WTC11 (cell line): Measurements from ENCODE around the gene ABR. TPM values are rescaled to one million over a fixed set of nuclear protein-coding genes. Genes with fewer than 3 reads are reported as not detected.

Experiments
- ATAC-seq: fragments of 200-7000 bp; cut with Tn5 transposase; 2 replicates; pipeline ENCODE4 v1.10.0; 2021; ENCODE audit warnings: mild to moderate bottlenecking, moderate library complexity
- CTCF ChIA-PET: fragments of 300-600 bp; sonication (Branson Sonifier 250); formaldehyde crosslinking; loops from one replicate; lab custom pipeline; 2021; ENCODE audit warnings: antibody characterized with exemption; lab: Charles Lee
- POLR2A ChIA-PET: fragments of 350-600 bp; sonication (Branson Sonifier 250); formaldehyde crosslinking; loops from one replicate; lab custom pipeline; 2021; ENCODE audit warnings: antibody characterized with exemption; lab: Charles Lee
- DNase-seq: peaks from one replicate; pipeline ENCODE4 v3.0.0; 2021; ENCODE audit warnings: low spot score
- H3K27ac Mint-ChIP-seq: 2 replicates; pipeline ENCODE4 v1.8.0; 2021; ENCODE audit warnings: mixed read lengths
- H3K27me3 Mint-ChIP-seq: 2 replicates; pipeline ENCODE4 v1.8.0; 2021; ENCODE audit warnings: low read depth, mild to moderate bottlenecking, moderate library complexity, mixed read lengths
- H3K36me3 Mint-ChIP-seq: 2 replicates; pipeline ENCODE4 v1.8.0; 2021; ENCODE audit warnings: mixed read lengths
- H3K4me1 Mint-ChIP-seq: 2 replicates; pipeline ENCODE4 v1.8.0; 2022; ENCODE audit warnings: mixed read lengths
- H3K4me3 Mint-ChIP-seq: 2 replicates; pipeline ENCODE4 v1.8.0; 2021; ENCODE audit warnings: mild to moderate bottlenecking, moderate library complexity, mixed read lengths
- H3K9me3 Mint-ChIP-seq: 2 replicates; pipeline ENCODE4 v1.8.0; 2021; ENCODE audit warnings: mixed read lengths
- ESRRA ChIP-seq: sonication (generic); formaldehyde crosslinking; IDR thresholded peaks from 2 replicates; pipeline ENCODE4 v1.8.1; 2022; ENCODE audit warnings: mild to moderate bottlenecking, missing genetic modification reagents, borderline replicate concordance
- ETV6 ChIP-seq: sonication (generic); formaldehyde crosslinking; IDR thresholded peaks from 2 replicates; pipeline ENCODE4 v1.8.1; 2022; ENCODE audit warnings: mild to moderate bottlenecking, missing genetic modification reagents
- FOXJ3 ChIP-seq: sonication (generic); formaldehyde crosslinking; IDR thresholded peaks from 2 replicates; pipeline ENCODE4 v1.9.0; 2021; ENCODE audit warnings: missing genetic modification reagents, mild to moderate bottlenecking, borderline replicate concordance
- GTF2I ChIP-seq: fragments of 250-450 bp; sonication (Bioruptor Pico); conservative IDR thresholded peaks from 2 replicates; pipeline ENCODE4 v1.4.0; 2021; ENCODE audit warnings: mild to moderate bottlenecking
- HMGA2 ChIP-seq: fragments of 250-450 bp; sonication (Bioruptor Pico); IDR thresholded peaks from 2 replicates; pipeline ENCODE4 v1.4.0; 2021; ENCODE audit warnings: mild to moderate bottlenecking, moderate library complexity
- KAT7 ChIP-seq: sonication (generic); formaldehyde crosslinking; IDR thresholded peaks from 2 replicates; pipeline ENCODE4 v1.8.1; 2023; ENCODE audit warnings: missing genetic modification reagents, mild to moderate bottlenecking, borderline replicate concordance
- NFATC4 ChIP-seq: fragments of 250-450 bp; sonication (Bioruptor Pico); IDR thresholded peaks from 2 replicates; pipeline ENCODE4 v1.9.0; 2021; ENCODE audit warnings: mild to moderate bottlenecking
- NFYB ChIP-seq: sonication (generic); formaldehyde crosslinking; conservative IDR thresholded peaks from 2 replicates; pipeline ENCODE4 v1.8.0; 2022; ENCODE audit warnings: low read depth, missing genetic modification reagents
- NR3C1 ChIP-seq: sonication (generic); formaldehyde crosslinking; conservative IDR thresholded peaks from 2 replicates; pipeline ENCODE4 v1.8.1; 2023; ENCODE audit warnings: low read depth, mild to moderate bottlenecking, missing genetic modification reagents
- PRRX2 ChIP-seq: fragments of 250-450 bp; sonication (Bioruptor Pico); IDR thresholded peaks from 2 replicates; pipeline ENCODE4 v1.8.0; 2021; ENCODE audit warnings: mild to moderate bottlenecking
- ZNF121 ChIP-seq: sonication (generic); formaldehyde crosslinking; IDR thresholded peaks from 2 replicates; pipeline ENCODE4 v1.8.0; 2023; ENCODE audit warnings: missing genetic modification reagents
- ZNF396 ChIP-seq: fragments of 250-450 bp; sonication (Bioruptor Pico); IDR thresholded peaks from 2 replicates; pipeline ENCODE4 v1.8.0; 2021; ENCODE audit warnings: mild to moderate bottlenecking, moderate library complexity, borderline replicate concordance
- ZNF671 ChIP-seq: fragments of 250-450 bp; sonication (Bioruptor Pico); IDR thresholded peaks from 2 replicates; pipeline ENCODE4 v1.8.0; 2021; ENCODE audit warnings: mild to moderate bottlenecking
- total RNA-seq: library from RNA; stranded (reverse); gene quantifications from 3 replicates; pipeline ENCODE4 v1.2.3, GENCODE V29; 2021
- TF ChIP-seq, protein P1 (sequence below): sonication (generic); formaldehyde crosslinking; IDR thresholded peaks from 2 replicates; pipeline ENCODE4 v1.8.1; 2023; ENCODE audit warnings: mild to moderate bottlenecking, missing genetic modification reagents
- TF ChIP-seq, protein P2 (sequence below): fragments of 250-450 bp; sonication (Bioruptor Pico); IDR thresholded peaks from 2 replicates; pipeline ENCODE4 v1.9.0; 2021; ENCODE audit warnings: mild to moderate bottlenecking
- TF ChIP-seq, protein P3 (sequence below): sonication (generic); formaldehyde crosslinking; IDR thresholded peaks from 2 replicates; pipeline ENCODE4 v1.8.0; 2022; ENCODE audit warnings: missing genetic modification reagents
- TF ChIP-seq, protein P4 (sequence below): fragments of 250-450 bp; sonication (Bioruptor Pico); conservative IDR thresholded peaks from 2 replicates; pipeline ENCODE4 v1.9.0; 2021; ENCODE audit warnings: mild to moderate bottlenecking

The ABR gene
- total RNA-seq, 1 experiment from 2014 or later, result 38.0 TPM

DNA sequence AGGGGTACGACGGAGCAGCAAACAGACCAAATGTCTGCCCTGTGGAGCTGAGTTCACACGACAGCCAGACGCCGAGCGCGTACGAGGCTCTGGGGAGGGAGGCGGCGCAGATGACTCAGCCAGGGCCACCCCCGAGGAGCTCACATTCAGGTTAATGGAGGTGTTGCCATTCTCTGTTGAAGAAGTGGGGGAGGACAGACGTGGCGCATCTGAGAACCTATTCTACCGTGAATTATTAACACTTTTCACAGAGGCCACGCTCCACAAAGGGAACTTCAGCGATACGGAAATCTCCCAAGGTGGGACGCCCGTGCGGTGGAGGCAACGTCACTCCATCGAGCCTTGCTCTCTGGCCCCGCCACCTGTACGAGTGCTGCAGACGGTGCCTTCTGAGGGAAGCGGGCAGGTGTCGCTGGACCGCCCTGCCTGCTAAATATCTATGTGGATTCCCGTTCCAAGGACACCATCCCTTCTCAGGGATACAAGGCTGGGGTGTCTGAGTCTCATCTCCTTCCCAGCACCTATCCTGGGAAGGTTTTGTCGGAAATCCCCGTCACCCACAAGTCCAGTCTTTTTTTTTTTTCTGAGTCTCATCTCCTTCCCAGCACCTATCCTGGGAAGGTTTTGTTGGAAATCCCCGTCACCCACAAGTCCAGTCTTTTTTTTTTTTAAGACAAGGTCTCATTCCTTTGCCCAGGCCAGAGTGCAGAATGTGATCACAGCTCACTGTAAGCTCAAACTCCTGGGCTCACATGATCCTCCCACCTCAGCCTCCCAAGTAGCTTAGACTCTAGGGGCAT lies 19.0 kb downstream of the ABR start:
- peak; percentile 80 for ATAC-seq
- POLR2A ChIA-PET, result no interaction called here
- no peaks in the 10 kb centered on the region for H3K27me3 Mint-ChIP-seq
- no peak for TF ChIP-seq NR3C1 (CRISPR knock-in tag)
- TF ChIP-seq ESRRA, result no peak
- no peak for TF ChIP-seq FOXJ3 (CRISPR knock-in tag)
- TF ChIP-seq, protein P1, sequence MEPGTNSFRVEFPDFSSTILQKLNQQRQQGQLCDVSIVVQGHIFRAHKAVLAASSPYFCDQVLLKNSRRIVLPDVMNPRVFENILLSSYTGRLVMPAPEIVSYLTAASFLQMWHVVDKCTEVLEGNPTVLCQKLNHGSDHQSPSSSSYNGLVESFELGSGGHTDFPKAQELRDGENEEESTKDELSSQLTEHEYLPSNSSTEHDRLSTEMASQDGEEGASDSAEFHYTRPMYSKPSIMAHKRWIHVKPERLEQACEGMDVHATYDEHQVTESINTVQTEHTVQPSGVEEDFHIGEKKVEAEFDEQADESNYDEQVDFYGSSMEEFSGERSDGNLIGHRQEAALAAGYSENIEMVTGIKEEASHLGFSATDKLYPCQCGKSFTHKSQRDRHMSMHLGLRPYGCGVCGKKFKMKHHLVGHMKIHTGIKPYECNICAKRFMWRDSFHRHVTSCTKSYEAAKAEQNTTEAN (CRISPR knock-in tag), result no peak
- TF ChIP-seq, protein P2, sequence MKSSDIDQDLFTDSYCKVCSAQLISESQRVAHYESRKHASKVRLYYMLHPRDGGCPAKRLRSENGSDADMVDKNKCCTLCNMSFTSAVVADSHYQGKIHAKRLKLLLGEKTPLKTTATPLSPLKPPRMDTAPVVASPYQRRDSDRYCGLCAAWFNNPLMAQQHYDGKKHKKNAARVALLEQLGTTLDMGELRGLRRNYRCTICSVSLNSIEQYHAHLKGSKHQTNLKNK, result no peak
- no peak for TF ChIP-seq NFYB (CRISPR knock-in tag)
- no peak for TF ChIP-seq ZNF396
- no peak for TF ChIP-seq ZNF671 (CRISPR knock-in tag)
- no peak for TF ChIP-seq HMGA2 (CRISPR knock-in tag)
- no peak for TF ChIP-seq ZNF121 (CRISPR knock-in tag)
- TF ChIP-seq, all 79 proteins: peak for 0
- Mint-ChIP-seq H3K36me3 (peaks cover 12% of the 10 kb centered on the region), H3K27ac (peak overlapping the region; percentile 20; the same call in 1 of the 2 replicates), H3K4me1 (peaks cover 7% of the 10 kb centered on the region), H3K9me3 (peaks cover 3% of the 10 kb centered on the region; the same call in 1 of the 2 replicates), H3K4me3 (peak overlapping the region; percentile 48)
- peak; percentile 48 for DNase-seq
- CTCF ChIA-PET, result interaction anchor here (0.5 to 2.2 kb wide), 8 partner anchors 13 to 104 kb away, joined by 3 to 15 read pairs (median 6); no protein-coding TSS in a partner anchor

DNA sequence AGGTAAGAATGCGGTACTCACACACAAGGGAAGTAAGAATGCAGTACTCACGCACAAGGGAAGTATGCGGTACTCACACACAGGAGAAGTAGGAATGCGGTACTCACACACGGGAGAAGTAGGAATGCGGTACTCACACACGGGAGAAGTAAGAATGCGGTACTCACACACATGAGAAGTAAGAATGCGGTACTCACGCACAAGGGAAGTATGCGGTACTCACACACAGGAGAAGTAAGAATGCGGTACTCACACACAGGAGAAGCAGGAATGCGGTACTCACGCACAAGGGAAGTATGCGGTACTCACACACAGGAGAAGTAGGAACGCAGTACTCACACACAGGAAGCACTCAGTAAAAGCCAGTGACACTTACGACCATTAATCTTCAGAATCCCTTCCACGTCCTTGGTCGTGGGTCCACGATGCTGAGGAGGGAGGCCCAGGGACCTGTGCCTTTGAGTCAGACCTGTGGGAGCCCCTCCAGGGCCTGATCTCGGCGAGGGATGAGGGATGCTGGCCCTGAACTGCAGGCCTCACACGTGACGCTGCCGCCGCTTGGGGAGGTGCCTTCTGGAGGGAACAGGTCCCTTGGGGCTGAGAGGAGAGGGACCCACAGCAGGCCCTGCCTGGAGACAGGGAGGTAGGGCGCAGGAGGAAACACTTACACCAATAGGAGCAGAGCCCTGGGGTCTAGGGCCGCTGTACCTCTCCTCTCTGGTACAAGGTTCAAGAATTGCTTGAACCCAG lies 20.2 kb downstream of the ABR start:
- H3K4me1 Mint-ChIP-seq, result peaks cover 7% of the 10 kb centered on the region
- CTCF ChIA-PET, result interaction anchor here (1.3 to 2.2 kb wide), 4 partner anchors 11 to 101 kb away, joined by 8 to 15 read pairs (median 8); no protein-coding TSS in a partner anchor

More for the DNA sequence above, 20.2 kb downstream of the ABR start:
- Mint-ChIP-seq H3K27me3 (no peaks in the 10 kb centered on the region), H3K4me3 (no peak overlapping the region), H3K36me3 (peaks cover 12% of the 10 kb centered on the region), H3K9me3 (peaks cover 3% of the 10 kb centered on the region; the same call in 1 of the 2 replicates), H3K27ac (no peak overlapping the region)
- POLR2A ChIA-PET, result no interaction called here
- DNase-seq (no peak), ATAC-seq (no peak)
- TF ChIP-seq, protein P3, sequence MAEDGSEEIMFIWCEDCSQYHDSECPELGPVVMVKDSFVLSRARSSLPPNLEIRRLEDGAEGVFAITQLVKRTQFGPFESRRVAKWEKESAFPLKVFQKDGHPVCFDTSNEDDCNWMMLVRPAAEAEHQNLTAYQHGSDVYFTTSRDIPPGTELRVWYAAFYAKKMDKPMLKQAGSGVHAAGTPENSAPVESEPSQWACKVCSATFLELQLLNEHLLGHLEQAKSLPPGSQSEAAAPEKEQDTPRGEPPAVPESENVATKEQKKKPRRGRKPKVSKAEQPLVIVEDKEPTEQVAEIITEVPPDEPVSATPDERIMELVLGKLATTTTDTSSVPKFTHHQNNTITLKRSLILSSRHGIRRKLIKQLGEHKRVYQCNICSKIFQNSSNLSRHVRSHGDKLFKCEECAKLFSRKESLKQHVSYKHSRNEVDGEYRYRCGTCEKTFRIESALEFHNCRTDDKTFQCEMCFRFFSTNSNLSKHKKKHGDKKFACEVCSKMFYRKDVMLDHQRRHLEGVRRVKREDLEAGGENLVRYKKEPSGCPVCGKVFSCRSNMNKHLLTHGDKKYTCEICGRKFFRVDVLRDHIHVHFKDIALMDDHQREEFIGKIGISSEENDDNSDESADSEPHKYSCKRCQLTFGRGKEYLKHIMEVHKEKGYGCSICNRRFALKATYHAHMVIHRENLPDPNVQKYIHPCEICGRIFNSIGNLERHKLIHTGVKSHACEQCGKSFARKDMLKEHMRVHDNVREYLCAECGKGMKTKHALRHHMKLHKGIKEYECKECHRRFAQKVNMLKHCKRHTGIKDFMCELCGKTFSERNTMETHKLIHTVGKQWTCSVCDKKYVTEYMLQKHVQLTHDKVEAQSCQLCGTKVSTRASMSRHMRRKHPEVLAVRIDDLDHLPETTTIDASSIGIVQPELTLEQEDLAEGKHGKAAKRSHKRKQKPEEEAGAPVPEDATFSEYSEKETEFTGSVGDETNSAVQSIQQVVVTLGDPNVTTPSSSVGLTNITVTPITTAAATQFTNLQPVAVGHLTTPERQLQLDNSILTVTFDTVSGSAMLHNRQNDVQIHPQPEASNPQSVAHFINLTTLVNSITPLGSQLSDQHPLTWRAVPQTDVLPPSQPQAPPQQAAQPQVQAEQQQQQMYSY (CRISPR knock-in tag), result no peak
- TF ChIP-seq, protein P4, sequence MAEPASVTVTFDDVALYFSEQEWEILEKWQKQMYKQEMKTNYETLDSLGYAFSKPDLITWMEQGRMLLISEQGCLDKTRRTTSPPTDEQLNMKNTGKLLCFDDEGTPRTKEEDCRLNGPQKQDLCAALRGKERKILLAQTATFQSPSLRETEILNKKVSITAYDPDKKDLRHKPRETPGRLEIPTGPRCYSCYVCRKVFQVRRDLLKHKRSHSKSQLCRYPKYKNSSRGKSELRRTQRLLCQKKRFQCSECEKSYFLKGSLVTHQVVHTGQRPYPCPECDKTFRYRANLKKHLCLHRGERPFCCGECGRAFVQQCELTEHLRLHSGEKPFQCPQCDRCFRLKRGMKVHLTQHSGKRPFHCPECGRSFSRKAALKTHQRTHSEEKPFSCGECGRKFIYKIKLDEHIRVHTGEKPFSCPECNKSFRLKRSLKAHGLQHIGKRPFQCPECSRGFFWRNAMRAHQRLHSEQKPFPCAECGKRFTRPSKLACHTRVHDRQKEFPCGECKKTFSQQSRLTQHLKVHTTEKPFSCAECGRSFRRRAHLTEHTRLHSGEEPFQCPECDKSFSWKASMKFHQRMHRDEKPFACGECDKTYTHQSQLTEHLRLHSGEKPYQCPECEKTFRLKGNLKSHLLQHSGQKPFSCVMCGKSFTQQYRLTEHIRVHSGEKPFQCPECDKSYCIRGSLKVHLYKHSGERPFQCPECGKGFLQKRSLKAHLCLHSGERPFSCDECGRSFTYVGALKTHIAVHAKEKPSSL (CRISPR knock-in tag), result no peak
- TF ChIP-seq KAT7 (CRISPR knock-in tag) (no peak), NFATC4 (CRISPR knock-in tag) (no peak), PRRX2 (CRISPR knock-in tag) (no peak), ETV6 (CRISPR knock-in tag) (no peak), GTF2I (CRISPR knock-in tag) (no peak), FOXJ3 (CRISPR knock-in tag) (no peak)
